Measurements from ENCODE around the gene TTC28.

- no peak for TF ChIP-seq CTCF (IDR thresholded peaks at IDR 0.05; ENCODE audit: poor library complexity, severe bottlenecking)
- no peak for TF ChIP-seq EZH2 (IDR thresholded peaks at IDR 0.05; ENCODE audit: borderline replicate concordance, insufficient read depth, low read length, poor library complexity, severe bottlenecking)
- no peak for TF ChIP-seq POLR2AphosphoS5 (IDR thresholded peaks at IDR 0.05)
- no peak for TF ChIP-seq SMC3 (conservative IDR thresholded peaks at IDR 0.05; ENCODE audit: poor library complexity)
These were observed 23.5 kb downstream of the TTC28 start for GRCh38 chr22:28656181-28656580.

Data from neural cell (in vitro differentiated cells).